ENCODE measurements around the gene FGF10. TPM values are rescaled to one million over a fixed set of nuclear protein-coding genes. Genes with fewer than 3 reads are reported as not detected.

The FGF10 gene
- total RNA-seq, 2 experiments from 2014 or later, result not detected

- no peak overlapping the region for H3K4me2 ChIP-seq (ENCODE audit: low read length)
- POLR2A ChIA-PET, result interaction anchor here (0.6 kb wide), 1 partner anchor 88 kb away, joined by 3 read pairs; no protein-coding TSS in a partner anchor
- H3K4me1 ChIP-seq (ENCODE audit: insufficient read depth, low read length, poor library complexity, severe bottlenecking), result no peaks in the 10 kb centered on the region
- TF ChIP-seq CTCF (conservative IDR thresholded peaks at IDR 0.05; ENCODE audit: low read length) (no peak), EZH2phosphoT487 (IDR thresholded peaks at IDR 0.05; ENCODE audit: borderline replicate concordance, low read depth, low read length) (no peak)
- no peak overlapping the region for H3K4me3 ChIP-seq (ENCODE audit: low read depth, low read length, poor library complexity, severe bottlenecking)
- H3K36me3 ChIP-seq (ENCODE audit: insufficient read depth, low read length), result no peaks in the 10 kb centered on the region
- H3K9me2 ChIP-seq (ENCODE audit: insufficient read depth, low read length), result no peaks in the 10 kb centered on the region
- H3K9me3 ChIP-seq (ENCODE audit: low read length), result no peaks in the 10 kb centered on the region
- no peak overlapping the region for H2AFZ ChIP-seq (ENCODE audit: low read length)
- H3K79me2 ChIP-seq (ENCODE audit: insufficient read depth, low read depth, low read length), result no peaks in the 10 kb centered on the region
- no TSS peak for BruUV-seq (replicated peaks)
- H4K20me1 ChIP-seq (ENCODE audit: insufficient read depth, low read length), result no peaks in the 10 kb centered on the region
- DNase-seq (ENCODE audit: low spot score), result no peak
- CTCF ChIA-PET (ENCODE audit: unreplicated experiment), result no interaction called here
- H3K27ac ChIP-seq (ENCODE audit: low read depth, low read length, poor library complexity, severe bottlenecking), result no peak overlapping the region
- intact Hi-C loops (cut with micrococcal nuclease; ENCODE audit: unreplicated experiment), result no loop called here
Measured at GRCh38 chr5:44388321-44389089, 715 bp downstream of the FGF10 start.

- no TSS peak for BruUV-seq (replicated peaks)
Measured at GRCh38 chr5:44387921-44388320, 1.3 kb downstream of the FGF10 start.

More at GRCh38 chr5:44387921-44388320, 1.3 kb downstream of the FGF10 start:
- intact Hi-C loops (cut with micrococcal nuclease; ENCODE audit: unreplicated experiment), result no loop called here
- CTCF ChIA-PET (ENCODE audit: unreplicated experiment), result no interaction called here
- no peak overlapping the region for H3K4me2 ChIP-seq (ENCODE audit: low read length)
- H3K9me2 ChIP-seq (ENCODE audit: insufficient read depth, low read length), result no peaks in the 10 kb centered on the region
- no peaks in the 10 kb centered on the region for H3K4me1 ChIP-seq (ENCODE audit: insufficient read depth, low read length, poor library complexity, severe bottlenecking)
- POLR2A ChIA-PET, result no interaction called here
- no peak for TF ChIP-seq EZH2phosphoT487 (IDR thresholded peaks at IDR 0.05; ENCODE audit: borderline replicate concordance, low read depth, low read length)
- TF ChIP-seq CTCF (conservative IDR thresholded peaks at IDR 0.05; ENCODE audit: low read length), result no peak
- H3K36me3 ChIP-seq (ENCODE audit: insufficient read depth, low read length), result no peaks in the 10 kb centered on the region
- H3K79me2 ChIP-seq (ENCODE audit: insufficient read depth, low read depth, low read length), result no peaks in the 10 kb centered on the region
- H4K20me1 ChIP-seq (ENCODE audit: insufficient read depth, low read length), result no peaks in the 10 kb centered on the region
- H3K27ac ChIP-seq (ENCODE audit: low read depth, low read length, poor library complexity, severe bottlenecking), result no peak overlapping the region
- H3K4me3 ChIP-seq (ENCODE audit: low read depth, low read length, poor library complexity, severe bottlenecking), result no peak overlapping the region
- H2AFZ ChIP-seq (ENCODE audit: low read length), result no peak overlapping the region
- no peak for DNase-seq (ENCODE audit: low spot score)
- H3K9me3 ChIP-seq (ENCODE audit: low read length), result no peaks in the 10 kb centered on the region
